ENCODE data around the gene QSER1.
A peak's percentile ranks its signal among the peaks of the same experiment; 100 is the strongest.
"Not testable (repeated sequence)": the region's sequence is repeated elsewhere in the genome, so short reads cannot be mapped to it uniquely, and the experiment has no call there.

QSER1 gene

GRCh38 chr11:32953700-32954099 lies 61.1 kb downstream of the QSER1 start:
- TF ChIP-seq CTCF (IDR thresholded peaks at IDR 0.05) = no peak

GRCh38 chr11:32960553-32961164 lies 68.0 kb downstream of the QSER1 start:
- peaks cover 14 to 44% (median 21%) of the 10 kb centered on the region in 3 donors for H3K36me3 ChIP-seq
- H3K27me3 ChIP-seq = no peaks in the 10 kb centered on the region
- no peaks in the 10 kb centered on the region for H3K4me1 ChIP-seq
- peak; percentile 53 to 63 for TF ChIP-seq CTCF (IDR thresholded peaks at IDR 0.05)
- H3K4me3 ChIP-seq = no peak overlapping the region
- H3K27ac ChIP-seq = no peak overlapping the region
- intact Hi-C loops (cut with DNase I; ENCODE audit: low total_unique reads) = loop anchor here (5.0 kb wide), 1 partner anchor 107 kb away; no protein-coding TSS in a partner anchor
- H3K9me3 ChIP-seq = no peaks in the 10 kb centered on the region
- DNase-seq = no peak

More at GRCh38 chr11:32953700-32954099, 61.1 kb downstream of the QSER1 start:
- H3K27me3 ChIP-seq = no peaks in the 10 kb centered on the region
- H3K9me3 ChIP-seq = no peaks in the 10 kb centered on the region
- no peak overlapping the region for H3K27ac ChIP-seq
- intact Hi-C loops (cut with DNase I; ENCODE audit: low total_unique reads) = no loop called here
- H3K4me1 ChIP-seq = no peaks in the 10 kb centered on the region
- H3K36me3 ChIP-seq = peaks cover 26 to 32% (median 27%) of the 10 kb centered on the region in 3 donors
- DNase-seq = no peak
- H3K4me3 ChIP-seq = no peak overlapping the region

GRCh38 chr11:32962016-32962415 lies 69.4 kb downstream of the QSER1 start:
- no peaks in the 10 kb centered on the region for H3K4me1 ChIP-seq
- H3K4me3 ChIP-seq = no peak overlapping the region
- H3K9me3 ChIP-seq = no peaks in the 10 kb centered on the region
- TF ChIP-seq CTCF (IDR thresholded peaks at IDR 0.05) = no peak
- no peak overlapping the region for H3K27ac ChIP-seq
- no peak for DNase-seq
- intact Hi-C loops (cut with DNase I; ENCODE audit: low total_unique reads) = loop anchor here (5.0 kb wide), 1 partner anchor 105 kb away; no protein-coding TSS in a partner anchor
- peaks cover 9 to 42% (median 17%) of the 10 kb centered on the region in 3 donors for H3K36me3 ChIP-seq
- H3K27me3 ChIP-seq = no peaks in the 10 kb centered on the region

- intact Hi-C loops (cut with DNase I; ENCODE audit: low total_unique reads) = loop anchor here (5.0 kb wide), 1 partner anchor 104 kb away; no protein-coding TSS in a partner anchor
- no peak for TF ChIP-seq CTCF (IDR thresholded peaks at IDR 0.05)
- no peak overlapping the region for H3K4me3 ChIP-seq
- H3K27ac ChIP-seq = no peak overlapping the region
- H3K27me3 ChIP-seq = no peaks in the 10 kb centered on the region
- no peaks in the 10 kb centered on the region for H3K4me1 ChIP-seq
- no peak for DNase-seq
- peaks cover 1 to 34% (median 7%) of the 10 kb centered on the region in 3 donors for H3K36me3 ChIP-seq
- H3K9me3 ChIP-seq = no peaks in the 10 kb centered on the region
Observed at GRCh38 chr11:32963721-32964120, 71.1 kb downstream of the QSER1 start.

- H3K9me3 ChIP-seq = no peaks in the 10 kb centered on the region
- no peak for TF ChIP-seq CTCF (IDR thresholded peaks at IDR 0.05)
- no peak overlapping the region for H3K4me3 ChIP-seq
- no peaks in the 10 kb centered on the region for H3K4me1 ChIP-seq
- no peak overlapping the region for H3K27ac ChIP-seq
- DNase-seq = no peak
- intact Hi-C loops (cut with DNase I; ENCODE audit: low total_unique reads) = no loop called here
- peaks cover 16 to 40% (median 21%) of the 10 kb centered on the region in 3 donors for H3K36me3 ChIP-seq
- no peaks in the 10 kb centered on the region for H3K27me3 ChIP-seq
Observed at GRCh38 chr11:32968541-32968940, 75.9 kb downstream of the QSER1 start.

- H3K27ac ChIP-seq; DNase-seq; intact Hi-C loops (cut with DNase I; ENCODE audit: low total_unique reads); H3K4me3 ChIP-seq; H3K4me1 ChIP-seq; H3K27me3 ChIP-seq; H3K9me3 ChIP-seq: not testable (repeated sequence)
- H3K36me3 ChIP-seq = peaks cover 33 to 57% (median 44%) of the 10 kb centered on the region in 3 donors
Observed at GRCh38 chr11:32972233-32972632, 79.6 kb downstream of the QSER1 start.

All from tibial artery (tissue), 4 donors.